B cell (primary cell): ENCODE measurements around the gene GPBP1. TPM values are rescaled to one million over a fixed set of nuclear protein-coding genes. Genes with fewer than 3 reads are reported as not detected.

Source experiments
- ATAC-seq: fragments of 200-7000 bp; cut with Tn5 transposase; one replicate; pipeline ENCODE4 v1.10.0; 2021; ENCODE audit warnings: low read depth, mild to moderate bottlenecking, moderate number of reproducible peaks, moderate library complexity
- CTCF ChIA-PET: fragments of 350-600 bp; sonication (Branson Sonifier 250); formaldehyde crosslinking; loops from one replicate; lab custom pipeline; 2021; ENCODE audit warnings: antibody characterized with exemption, inconsistent platforms; lab: Charles Lee
- POLR2A ChIA-PET: fragments of 350-600 bp; sonication (Branson Sonifier 250); formaldehyde crosslinking; loops from one replicate; lab custom pipeline; 2021; ENCODE audit warnings: antibody characterized with exemption; lab: Charles Lee
- DNase-seq: peaks from one replicate; pipeline ENCODE4 v3.0.0; 2013
- H2AFZ ChIP-seq: 2 replicates; pipeline ENCODE4 v1.6.1; 2012; ENCODE audit warnings: mild to moderate bottlenecking, low read depth, low read length; ENCODE audit not compliant: insufficient read depth, poor library complexity, severe bottlenecking
- H3K27ac ChIP-seq, 2 donors: 1 replicate in 1 of 2; 2 replicates in 1 of 2; pipeline ENCODE4 v1.5.1; 2012 to 2013; ENCODE audit warnings: low read length in 2 of 2, mild to moderate bottlenecking in 2 of 2, moderate library complexity in 1 of 2
- H3K27me3 ChIP-seq, 4 experiments: fragments of 200-600 bp in 1 of 4; sonication (generic) in 1 of 4; replicated peaks in 1 of 4; 1 replicate in 2 of 4; 2 replicates in 2 of 4; pipeline versions ENCODE4 v1.6.1 to v1.7.0; 2013 to 2016; ENCODE audit warnings: low read length in 3 of 4, mild to moderate bottlenecking in 2 of 4, mixed read lengths in 1 of 4, moderate library complexity in 1 of 4; ENCODE audit not compliant: insufficient read depth in 4 of 4, control insufficient read depth in 3 of 4; ENCODE audit errors: control extremely low read depth in 1 of 4
- H3K36me3 ChIP-seq, 2 experiments: replicated peaks in 1 of 2; 1 replicate in 1 of 2; 2 replicates in 1 of 2; pipeline versions ENCODE4 v1.6.1 to v1.7.1; 2013; ENCODE audit warnings: low read length in 1 of 2; ENCODE audit not compliant: insufficient read depth in 2 of 2, control insufficient read depth in 1 of 2; ENCODE audit errors: control extremely low read depth in 1 of 2, extremely low read depth in 1 of 2
- H3K4me1 ChIP-seq, 2 donors: fragments of 200-600 bp in 1 of 2; sonication (generic) in 1 of 2; 1 replicate in 1 of 2; 2 replicates in 1 of 2; pipeline versions ENCODE4 v1.5.1 to v1.6.1; 2013 to 2017; ENCODE audit warnings: low read length in 2 of 2; ENCODE audit not compliant: control insufficient read depth in 2 of 2, insufficient read depth in 2 of 2
- H3K4me2 ChIP-seq: replicated peaks from 2 replicates; pipeline ENCODE3; 2012; ENCODE audit warnings: mild to moderate bottlenecking, low read depth, low read length; ENCODE audit not compliant: poor library complexity, severe bottlenecking
- H3K4me3 ChIP-seq, 5 experiments: fragments of 200-600 bp in 1 of 5; sonication (generic) in 1 of 5; 1 replicate in 3 of 5; 2 replicates in 2 of 5; pipeline versions ENCODE4 v1.5.1 to v1.7.0; 2011 to 2016; ENCODE audit warnings: low read length in 4 of 5, mild to moderate bottlenecking in 4 of 5, low read depth in 2 of 5, control low read depth in 1 of 5, moderate library complexity in 1 of 5; ENCODE audit not compliant: insufficient read depth in 1 of 5; ENCODE audit errors: control extremely low read depth in 1 of 5, extremely low read depth in 1 of 5
- H3K79me2 ChIP-seq: fragments of 200-600 bp; sonication (generic); one replicate; pipeline ENCODE4 v1.6.0; 2016; ENCODE audit warnings: low read length; ENCODE audit not compliant: control insufficient read depth, insufficient read depth
- H3K9ac ChIP-seq: fragments of 200-600 bp; sonication (generic); 2 replicates; pipeline ENCODE4 v1.6.1; 2017; ENCODE audit warnings: mild to moderate bottlenecking, low read length, moderate library complexity
- H3K9me3 ChIP-seq, 3 donors: one replicate each; pipeline versions ENCODE4 v1.6.1 to v1.7.1; 2013; ENCODE audit warnings: low read length in 2 of 3; ENCODE audit not compliant: control insufficient read depth in 2 of 3, insufficient read depth in 1 of 3; ENCODE audit errors: control extremely low read depth in 1 of 3
- H4K20me1 ChIP-seq: 2 replicates; pipeline ENCODE4 v1.6.0; 2012; ENCODE audit warnings: mild to moderate bottlenecking, low read length; ENCODE audit not compliant: insufficient read depth, control insufficient read depth, poor library complexity, severe bottlenecking
- H3K27ac Mint-ChIP-seq: one replicate; pipeline ENCODE4 v1.8.0; 2021; ENCODE audit warnings: mixed read lengths
- H3K27me3 Mint-ChIP-seq: one replicate; pipeline ENCODE4 v1.8.0; 2021; ENCODE audit warnings: mixed read lengths
- H3K4me1 Mint-ChIP-seq: one replicate; pipeline ENCODE4 v1.8.0; 2021; ENCODE audit warnings: mixed read lengths
- H3K4me3 Mint-ChIP-seq: one replicate; pipeline ENCODE4 v1.8.0; 2021; ENCODE audit warnings: mixed read lengths
- H3K9me3 Mint-ChIP-seq: one replicate; pipeline ENCODE4 v1.8.0; 2022; ENCODE audit warnings: mixed read lengths; ENCODE audit not compliant: insufficient read depth
- CTCF ChIP-seq: fragments of 200-600 bp; IDR thresholded peaks from one replicate; pipeline ENCODE4 v1.8.0; 2022; ENCODE audit warnings: antibody characterized with exemption, mild to moderate bottlenecking
- EZH2 ChIP-seq: IDR thresholded peaks from 2 replicates; pipeline ENCODE4 v1.6.1; 2012; ENCODE audit warnings: borderline replicate concordance, low read depth, mild to moderate bottlenecking, moderate library complexity, low read length; ENCODE audit not compliant: insufficient read depth, poor library complexity, severe bottlenecking
- WGBS: methylation state at CpG from one replicate; pipeline ENCODE4 v1.1.5; 2013; ENCODE audit warnings: missing lambda C conversion rate; ENCODE audit not compliant: insufficient coverage; 5-methylcytosine and 5-hydroxymethylcytosine counted together
- intact Hi-C: fragments of 100-400 bp; cut with micrococcal nuclease; formaldehyde crosslinking; loops from one replicate; pipeline ENCODE4 v1.10.0; 2022
- polyA plus RNA-seq: library from polyadenylated mRNA; depleted of rRNA; stranded (reverse); fragments of >200 nt; gene quantifications from 2 replicates; pipeline ENCODE4 v1.2.3, GENCODE V29; 2012
- total RNA-seq, 2 donors: library from RNA; stranded (reverse); fragments of 120-200 nt in 1 of 2; gene quantifications; 1 replicate in 1 of 2; 2 replicates in 1 of 2; pipeline versions ENCODE4 v1.2.3 to v1.2.4, GENCODE V29; 2013 to 2022

GPBP1 gene
- total and polyA plus RNA-seq, 2 donors (not counting 1 experiment from before 2014, with no cell fraction given), result 30.9 to 152 TPM

- H2AFZ ChIP-seq, result no peak overlapping the region
- Mint-ChIP-seq H3K9me3 (no peaks in the 10 kb centered on the region), H3K4me3 (peak overlapping the region; percentile 97), H3K27ac (peak overlapping the region; percentile 87), H3K27me3 (no peaks in the 10 kb centered on the region), H3K4me1 (peaks cover 60% of the 10 kb centered on the region)
- H3K79me2 ChIP-seq, result peaks cover 87% of the 10 kb centered on the region
- H4K20me1 ChIP-seq, result peaks cover 44% of the 10 kb centered on the region
- H3K27me3 ChIP-seq, result no peaks in the 10 kb centered on the region
- no peak for ATAC-seq
- ChIA-PET POLR2A (no interaction called here), CTCF (interaction anchor here (1.1 to 1.8 kb wide), 3 partner anchors 14 to 45 kb away, joined by 4 to 5 read pairs (median 5); no protein-coding TSS in a partner anchor)
- H3K9ac ChIP-seq, result peak overlapping the region; percentile 97
- H3K4me1 ChIP-seq, result peaks cover 64 to 69% of the 10 kb centered on the region in 2 donors
- H3K36me3 ChIP-seq, result peaks cover 3 to 8% of the 10 kb centered on the region in 2 experiments
- 0% methylated on average over 2 of the region's 11 CpGs for WGBS
- peak; percentile 59 for DNase-seq
- intact Hi-C loops, result loop anchor here (2.0 to 10.0 kb wide), 5 partner anchors 13 to 1871 kb away; partner anchors contain the start of genes DHX29, MTREX and PLPP1
- peak overlapping the region; percentile 87 to 100 (median 96) for H3K4me3 ChIP-seq
- peak overlapping the region; percentile 88 for H3K4me2 ChIP-seq
- H3K9me3 ChIP-seq, result peaks cover 0 to 4% (median 0%) of the 10 kb centered on the region in 3 donors
- H3K27ac ChIP-seq, result peak overlapping the region; percentile 98 to 100
- TF ChIP-seq EZH2 (no peak), CTCF (no peak)
These were observed 1.9 kb downstream of the GPBP1 start for GRCh38 chr5:57175551-57176309.

GRCh38 chr5:57176350-57176857 is 2.5 kb downstream of the GPBP1 start:
- peaks cover 65% of the 10 kb centered on the region for H3K4me1 Mint-ChIP-seq
- H3K4me3 ChIP-seq, result peak overlapping the region; percentile 87 to 100 (median 96)
- DNase-seq, result peak; percentile 42
- H3K27me3 Mint-ChIP-seq, result no peaks in the 10 kb centered on the region
- peaks cover 71 to 75% of the 10 kb centered on the region in 2 donors for H3K4me1 ChIP-seq
- H3K27ac ChIP-seq, result peak overlapping the region; percentile 98 to 100
- ChIA-PET CTCF (interaction anchor here (1.7 to 1.8 kb wide), 2 partner anchors 14 to 38 kb away, joined by 5 read pairs; no protein-coding TSS in a partner anchor), POLR2A (no interaction called here)
- H3K36me3 ChIP-seq, result peaks cover 3 to 8% of the 10 kb centered on the region in 2 experiments
- intact Hi-C loops, result loop anchor here (2.0 to 10.0 kb wide), 4 partner anchors 22 to 1872 kb away; partner anchors contain the start of genes DHX29, MTREX and PLPP1
- peak overlapping the region; percentile 63 for H3K27ac Mint-ChIP-seq
- no peak overlapping the region for H2AFZ ChIP-seq
- H3K27me3 ChIP-seq, result no peaks in the 10 kb centered on the region
- H3K4me3 Mint-ChIP-seq, result peak overlapping the region; percentile 97
- no peak for TF ChIP-seq EZH2
- no peak for TF ChIP-seq CTCF
- H4K20me1 ChIP-seq, result peaks cover 51% of the 10 kb centered on the region
- ATAC-seq, result no peak
- H3K9me3 Mint-ChIP-seq, result no peaks in the 10 kb centered on the region
- H3K4me2 ChIP-seq, result peak overlapping the region; percentile 88
- H3K9me3 ChIP-seq, result peaks cover 0 to 4% (median 0%) of the 10 kb centered on the region in 3 donors
- peaks cover 87% of the 10 kb centered on the region for H3K79me2 ChIP-seq
- peak overlapping the region; percentile 97 for H3K9ac ChIP-seq
- no CpG with 5 or more reads among the region's 7 CpGs for WGBS
